Measurements from ENCODE around the gene LIAS.

GRCh38 chr4:39429476-39430334 is 29.2 kb upstream of the LIAS start:
- TF ChIP-seq CTCF (IDR thresholded peaks at IDR 0.05; ENCODE audit: low read depth, low read length, missing input control) (no peak), TAF1 (conservative IDR thresholded peaks at IDR 0.05) (no peak), JUND (IDR thresholded peaks at IDR 0.05) (peak in 1 of 2 donors; percentile 26), REST (IDR thresholded peaks at IDR 0.05) (no peak), RAD21 (IDR thresholded peaks at IDR 0.05) (peak in 1 of 2 donors; percentile 39), EGR1 (IDR thresholded peaks at IDR 0.05; ENCODE audit: low read depth in 2 of 2) (peak in 1 of 2 donors; percentile 10), MAX (IDR thresholded peaks at IDR 0.05) (peak; percentile 54), YY1 (IDR thresholded peaks at IDR 0.05) (peak; percentile 60), ATF3 (IDR thresholded peaks at IDR 0.05) (no peak), RXRA (IDR thresholded peaks at IDR 0.05) (peak; percentile 73 to 77), SP1 (IDR thresholded peaks at IDR 0.05) (peak; percentile 67), NR2F2 (IDR thresholded peaks at IDR 0.05) (no peak), FOXA1 (IDR thresholded peaks at IDR 0.05) (no peak), GABPA (IDR thresholded peaks at IDR 0.05 in 1 of 2, conservative IDR thresholded peaks at IDR 0.05 in 1 of 2) (no peak)
